H1 (cell line): ENCODE measurements around the gene ARHGEF40. TPM values are rescaled to one million over a fixed set of nuclear protein-coding genes. Genes with fewer than 3 reads are reported as not detected.

Experiments used
- polyA plus RNA-seq, 7 experiments: library from polyadenylated mRNA; depleted of rRNA in 3 of 7; stranded (reverse) in 5 of 7; unstranded in 2 of 7; fragments of >200 nt in 5 of 7; fragments of 200-250 nt in 2 of 7; gene quantifications; 1 replicate in 5 of 7; 2 replicates in 1 of 7; 4 replicates in 1 of 7; pipeline versions ENCODE4 v1.2.1 to v1.2.3, GENCODE V29; 2011 to 2013; ENCODE audit warnings: missing spikeins in 2 of 7, mixed read lengths in 2 of 7
- total RNA-seq: library from RNA; stranded (reverse); fragmentation: NEBNext Ultra II Directional; extraction: Animal tissue kit (Norgen Biotek cat#: 25700); gene quantifications from 2 replicates; pipeline ENCODE4 v1.2.1, GENCODE V29; 2021
- TF ChIP-seq, protein P1 (sequence below), 3 experiments: IDR thresholded peaks; 1 replicate in 2 of 3; 2 replicates in 1 of 3; pipeline versions ENCODE4 v1.5.1 to v1.6.1; 2011; ENCODE audit warnings: low read length in 3 of 3, mild to moderate bottlenecking in 3 of 3, inconsistent platforms in 2 of 3, low read depth in 1 of 3, moderate library complexity in 1 of 3; ENCODE audit not compliant: insufficient read depth in 1 of 3; ENCODE audit errors: control extremely low read depth in 1 of 3

Gene ARHGEF40
- total and polyA plus RNA-seq, 2 of the 8 experiments (the other 6 are each of a cell fraction or from before 2014, with no cell fraction given): 53.1 to 101 TPM

DNA sequence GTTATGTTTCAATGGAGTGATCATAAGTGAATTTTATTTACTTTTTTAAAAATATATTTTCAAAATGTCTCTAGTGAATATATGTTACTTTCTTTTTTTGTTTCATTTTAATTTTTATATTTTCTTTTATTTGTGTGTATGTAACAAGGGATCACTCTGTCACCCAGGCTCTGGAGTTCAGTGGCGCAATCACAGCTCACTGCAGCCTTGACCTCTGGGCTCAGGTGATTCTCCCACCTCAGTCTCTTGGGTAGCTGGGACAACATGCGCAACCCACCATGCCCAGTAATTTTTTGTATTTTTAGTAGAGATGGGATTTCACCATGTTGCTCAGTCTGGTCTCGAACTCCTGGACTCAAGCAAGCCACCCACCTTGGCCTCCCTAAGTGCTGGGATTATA lies 48.8 kb downstream of the ARHGEF40 start (continued):
- TF ChIP-seq, protein P1, sequence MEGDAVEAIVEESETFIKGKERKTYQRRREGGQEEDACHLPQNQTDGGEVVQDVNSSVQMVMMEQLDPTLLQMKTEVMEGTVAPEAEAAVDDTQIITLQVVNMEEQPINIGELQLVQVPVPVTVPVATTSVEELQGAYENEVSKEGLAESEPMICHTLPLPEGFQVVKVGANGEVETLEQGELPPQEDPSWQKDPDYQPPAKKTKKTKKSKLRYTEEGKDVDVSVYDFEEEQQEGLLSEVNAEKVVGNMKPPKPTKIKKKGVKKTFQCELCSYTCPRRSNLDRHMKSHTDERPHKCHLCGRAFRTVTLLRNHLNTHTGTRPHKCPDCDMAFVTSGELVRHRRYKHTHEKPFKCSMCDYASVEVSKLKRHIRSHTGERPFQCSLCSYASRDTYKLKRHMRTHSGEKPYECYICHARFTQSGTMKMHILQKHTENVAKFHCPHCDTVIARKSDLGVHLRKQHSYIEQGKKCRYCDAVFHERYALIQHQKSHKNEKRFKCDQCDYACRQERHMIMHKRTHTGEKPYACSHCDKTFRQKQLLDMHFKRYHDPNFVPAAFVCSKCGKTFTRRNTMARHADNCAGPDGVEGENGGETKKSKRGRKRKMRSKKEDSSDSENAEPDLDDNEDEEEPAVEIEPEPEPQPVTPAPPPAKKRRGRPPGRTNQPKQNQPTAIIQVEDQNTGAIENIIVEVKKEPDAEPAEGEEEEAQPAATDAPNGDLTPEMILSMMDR (IDR thresholded peaks at IDR 0.05; ENCODE audit: control extremely low read depth in 1 of 3, insufficient read depth in 1 of 3, low read depth in 1 of 3, low read length in 3 of 3): no peak
- TF ChIP-seq, all 59 proteins: peak for 0
